Endodermal cell (in vitro differentiated cells): ENCODE results near the gene CRY1. TPM values are rescaled to one million over a fixed set of nuclear protein-coding genes. Genes with fewer than 3 reads are reported as not detected.

ENCODE experiments used
- DNase-seq: peaks from one replicate; pipeline ENCODE4 v3.0.0-alpha.2; 2017
- H3K27ac ChIP-seq: 2 replicates; pipeline ENCODE4 v1.5.1; 2013; ENCODE audit warnings: mild to moderate bottlenecking, low read depth, low read length, moderate library complexity
- H3K27me3 ChIP-seq: 2 replicates; pipeline ENCODE4 v1.6.1; 2013; ENCODE audit warnings: mild to moderate bottlenecking, low read length, moderate library complexity; ENCODE audit not compliant: insufficient read depth, control insufficient read depth, poor library complexity, severe bottlenecking
- H3K36me3 ChIP-seq: 2 replicates; pipeline ENCODE4 v1.7.0; 2013; ENCODE audit warnings: mild to moderate bottlenecking, low read length, moderate library complexity; ENCODE audit not compliant: control insufficient read depth, insufficient read depth
- H3K4me1 ChIP-seq: one replicate; pipeline ENCODE4 v1.7.0; 2013; ENCODE audit warnings: low read length; ENCODE audit not compliant: control insufficient read depth, insufficient read depth
- H3K4me3 ChIP-seq: 2 replicates; pipeline ENCODE4 v1.5.1; 2013; ENCODE audit warnings: mild to moderate bottlenecking, low read length, moderate library complexity
- H3K9ac ChIP-seq: 2 replicates; pipeline ENCODE4 v1.6.1; 2013; ENCODE audit warnings: mild to moderate bottlenecking, low read length, moderate library complexity; ENCODE audit not compliant: poor library complexity, severe bottlenecking; ENCODE audit errors: extremely low read depth
- H3K9me3 ChIP-seq: 2 replicates; pipeline ENCODE4 v1.6.1; 2013; ENCODE audit warnings: mild to moderate bottlenecking, low read length, moderate library complexity; ENCODE audit not compliant: control insufficient read depth
- H3K27ac Mint-ChIP-seq: 2 replicates; pipeline ENCODE4 v1.8.0; 2020; ENCODE audit warnings: mixed read lengths
- H3K27me3 Mint-ChIP-seq: 2 replicates; pipeline ENCODE4 v1.8.0; 2021; ENCODE audit warnings: mild to moderate bottlenecking, mixed read lengths; ENCODE audit not compliant: insufficient read depth
- H3K36me3 Mint-ChIP-seq: 2 replicates; pipeline ENCODE4 v1.8.0; 2020; ENCODE audit warnings: low read depth, mixed read lengths
- H3K4me1 Mint-ChIP-seq: 2 replicates; pipeline ENCODE4 v1.8.0; 2020; ENCODE audit warnings: mixed read lengths
- H3K4me3 Mint-ChIP-seq: 2 replicates; pipeline ENCODE4 v1.8.0; 2020; ENCODE audit warnings: mild to moderate bottlenecking, moderate library complexity, mixed read lengths
- H3K9me3 Mint-ChIP-seq: 2 replicates; pipeline ENCODE4 v1.8.0; 2020; ENCODE audit warnings: mild to moderate bottlenecking, mixed read lengths
- WGBS, 2 experiments: methylation state at CpG; one replicate each; pipeline versions ENCODE4 v1.1.5 to v1.1.7; 2013; ENCODE audit warnings: missing lambda C conversion rate in 2 of 2, mixed read lengths in 1 of 2; ENCODE audit not compliant: insufficient coverage in 1 of 2, insufficient read length in 1 of 2; 5-methylcytosine and 5-hydroxymethylcytosine counted together
- total RNA-seq, 2 donors: library from RNA; stranded (reverse); fragmentation: NEBNext Ultra II Directional in 1 of 2; extraction: Animal tissue kit (Norgen Biotek cat#: 25700) in 1 of 2; gene quantifications; 2 replicates in 1 of 2; 3 replicates in 1 of 2; pipeline ENCODE4 v1.2.1, GENCODE V29; 2021
- TF ChIP-seq, protein P1 (sequence below): fragments of 200-600 bp; sonication (generic); conservative IDR thresholded peaks from 2 replicates; pipeline ENCODE4 v1.5.0; 2021; ENCODE audit warnings: antibody characterized with exemption, mild to moderate bottlenecking

The CRY1 gene
- total RNA-seq, 2 donors from 2014 or later, result 29.9 to 33.4 TPM

- peaks cover 8% of the 10 kb centered on the region for H3K9me3 ChIP-seq
- H3K27me3 Mint-ChIP-seq, result no peaks in the 10 kb centered on the region
- no peak overlapping the region for H3K4me3 Mint-ChIP-seq
- H3K27ac ChIP-seq, result no peak overlapping the region
- no peak for DNase-seq
- no peak overlapping the region for H3K9ac ChIP-seq
- TF ChIP-seq, protein P1, sequence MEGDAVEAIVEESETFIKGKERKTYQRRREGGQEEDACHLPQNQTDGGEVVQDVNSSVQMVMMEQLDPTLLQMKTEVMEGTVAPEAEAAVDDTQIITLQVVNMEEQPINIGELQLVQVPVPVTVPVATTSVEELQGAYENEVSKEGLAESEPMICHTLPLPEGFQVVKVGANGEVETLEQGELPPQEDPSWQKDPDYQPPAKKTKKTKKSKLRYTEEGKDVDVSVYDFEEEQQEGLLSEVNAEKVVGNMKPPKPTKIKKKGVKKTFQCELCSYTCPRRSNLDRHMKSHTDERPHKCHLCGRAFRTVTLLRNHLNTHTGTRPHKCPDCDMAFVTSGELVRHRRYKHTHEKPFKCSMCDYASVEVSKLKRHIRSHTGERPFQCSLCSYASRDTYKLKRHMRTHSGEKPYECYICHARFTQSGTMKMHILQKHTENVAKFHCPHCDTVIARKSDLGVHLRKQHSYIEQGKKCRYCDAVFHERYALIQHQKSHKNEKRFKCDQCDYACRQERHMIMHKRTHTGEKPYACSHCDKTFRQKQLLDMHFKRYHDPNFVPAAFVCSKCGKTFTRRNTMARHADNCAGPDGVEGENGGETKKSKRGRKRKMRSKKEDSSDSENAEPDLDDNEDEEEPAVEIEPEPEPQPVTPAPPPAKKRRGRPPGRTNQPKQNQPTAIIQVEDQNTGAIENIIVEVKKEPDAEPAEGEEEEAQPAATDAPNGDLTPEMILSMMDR, result no peak
- peaks cover 6% of the 10 kb centered on the region for H3K9me3 Mint-ChIP-seq
- H3K4me3 ChIP-seq, result no peak overlapping the region
- no peaks in the 10 kb centered on the region for H3K36me3 ChIP-seq
- H3K27ac Mint-ChIP-seq, result no peak overlapping the region
- 59 to 100% methylated on average over 1 to 2 of the region's 2 CpGs for WGBS, 2 experiments
- no peaks in the 10 kb centered on the region for H3K27me3 ChIP-seq
- H3K4me1 ChIP-seq, result no peaks in the 10 kb centered on the region
- no peaks in the 10 kb centered on the region for H3K36me3 Mint-ChIP-seq
- no peaks in the 10 kb centered on the region for H3K4me1 Mint-ChIP-seq
Observed at GRCh38 chr12:107058190-107058589, 35.2 kb downstream of the CRY1 start.

GRCh38 chr12:107057071-107057834 is 36.1 kb downstream of the CRY1 start:
- no peak overlapping the region for H3K27ac ChIP-seq
- H3K4me3 ChIP-seq, result no peak overlapping the region
- no peak overlapping the region for H3K27ac Mint-ChIP-seq
- TF ChIP-seq, protein P1, result peak; percentile 41
- H3K36me3 ChIP-seq, result no peaks in the 10 kb centered on the region
- no peaks in the 10 kb centered on the region for H3K4me1 ChIP-seq
- H3K4me3 Mint-ChIP-seq, result no peak overlapping the region
- no peak for DNase-seq
- no peak overlapping the region for H3K9ac ChIP-seq
- H3K9me3 Mint-ChIP-seq, result peaks cover 6% of the 10 kb centered on the region
- H3K36me3 Mint-ChIP-seq, result peaks cover 2% of the 10 kb centered on the region
- H3K27me3 ChIP-seq, result no peaks in the 10 kb centered on the region
- peaks cover 10% of the 10 kb centered on the region for H3K9me3 ChIP-seq
- no peaks in the 10 kb centered on the region for H3K27me3 Mint-ChIP-seq
- WGBS, 2 experiments, result 86 to 94% methylated on average over 4 of the region's 4 CpGs
- H3K4me1 Mint-ChIP-seq, result no peaks in the 10 kb centered on the region

GRCh38 chr12:107053709-107054108 is 39.6 kb downstream of the CRY1 start:
- Histone ChIP-seq H3K36me3 (peaks cover 7% of the 10 kb centered on the region), H3K9me3 (peaks cover 16% of the 10 kb centered on the region), H3K4me3 (no peak overlapping the region), H3K27me3 (no peaks in the 10 kb centered on the region), H3K9ac (no peak overlapping the region), H3K27ac (no peak overlapping the region), H3K4me1 (no peaks in the 10 kb centered on the region)
- H3K27me3 Mint-ChIP-seq, result no peaks in the 10 kb centered on the region
- H3K9me3 Mint-ChIP-seq, result peaks cover 12% of the 10 kb centered on the region
- TF ChIP-seq, protein P1, result no peak
- no peaks in the 10 kb centered on the region for H3K4me1 Mint-ChIP-seq
- WGBS, 2 experiments, result 88% methylated on average over 1 of the region's 2 CpGs; no CpG with 5 or more reads in 1 of the 2 experiments
- peaks cover 14% of the 10 kb centered on the region for H3K36me3 Mint-ChIP-seq
- no peak overlapping the region for H3K27ac Mint-ChIP-seq
- DNase-seq, result no peak
- H3K4me3 Mint-ChIP-seq, result no peak overlapping the region
